SU-DHL-6 (cell line): ENCODE measurements around the gene MYH6.

Experiments
- H2AFZ ChIP-seq: fragments of 200-600 bp; sonication (generic); 2 replicates; pipeline ENCODE4 v1.6.1; 2014; ENCODE audit warnings: low read depth, mild to moderate bottlenecking, moderate library complexity, mixed read lengths, antibody characterized with exemption, low read length; ENCODE audit not compliant: severe bottlenecking
- H3F3A ChIP-seq: fragments of 200-600 bp; shearing (Covaris generic); 2 replicates; pipeline ENCODE4 v1.6.0; 2016; ENCODE audit warnings: antibody characterized with exemption, mild to moderate bottlenecking; ENCODE audit not compliant: insufficient read depth
- H3K27ac ChIP-seq: fragments of 200-600 bp; sonication (generic); 2 replicates; pipeline ENCODE4 v1.5.1; 2016; ENCODE audit warnings: low read depth, mild to moderate bottlenecking, low read length, moderate library complexity, mixed read lengths
- H3K27me3 ChIP-seq: fragments of 200-600 bp; sonication (generic), shearing (Covaris generic); 2 replicates; pipeline ENCODE4 v1.6.0; 2014; ENCODE audit warnings: mild to moderate bottlenecking, low read length
- H3K36me3 ChIP-seq: fragments of 200-600 bp; sonication (generic); 2 replicates; pipeline ENCODE4 v1.6.1; 2014; ENCODE audit warnings: mild to moderate bottlenecking, low read length, mixed read lengths
- H3K4me2 ChIP-seq: fragments of 300-600, 200-600 bp; shearing (Covaris generic), sonication (generic); 2 replicates; pipeline ENCODE4 v1.6.0; 2014; ENCODE audit warnings: low read length, low read depth, mild to moderate bottlenecking; ENCODE audit not compliant: poor library complexity, severe bottlenecking
- H3K4me3 ChIP-seq: fragments of 200-600 bp; sonication (generic); 2 replicates; pipeline ENCODE4 v1.5.1; 2014; ENCODE audit warnings: antibody characterized with exemption, low read length, mild to moderate bottlenecking, mixed read lengths; ENCODE audit not compliant: insufficient read depth, poor library complexity, severe bottlenecking
- H3K79me2 ChIP-seq: fragments of 200-600 bp; sonication (generic); 2 replicates; pipeline ENCODE4 v1.6.1; 2014; ENCODE audit warnings: mild to moderate bottlenecking, low read length, moderate library complexity; ENCODE audit not compliant: insufficient read depth
- H3K9ac ChIP-seq: fragments of 200-600 bp; sonication (generic); 2 replicates; pipeline ENCODE4 v1.7.0; 2014; ENCODE audit warnings: mild to moderate bottlenecking, low read length
- H3K9me2 ChIP-seq: fragments of 200-600 bp; sonication (generic); replicated peaks from 2 replicates; pipeline ENCODE4 v1.6.1; 2014; ENCODE audit warnings: low read length; ENCODE audit not compliant: insufficient read depth
- H3K9me3 ChIP-seq: fragments of 200-600 bp; sonication (generic); 2 replicates; pipeline ENCODE4 v1.6.1; 2014; ENCODE audit warnings: low read length, mixed read lengths; ENCODE audit not compliant: insufficient read depth
- H4K20me1 ChIP-seq: fragments of 200-600 bp; sonication (generic); 2 replicates; pipeline ENCODE4 v1.6.1; 2014; ENCODE audit warnings: low read depth, mild to moderate bottlenecking, antibody characterized with exemption, low read length, moderate library complexity, mixed read lengths
- CTCF ChIP-seq: fragments of 200-600 bp; sonication (generic); IDR thresholded peaks from one replicate; pipeline ENCODE4 v1.5.1; 2017; ENCODE audit warnings: antibody characterized with exemption, mild to moderate bottlenecking, low read length, moderate library complexity; ENCODE audit not compliant: insufficient read depth, poor library complexity, severe bottlenecking
- EZH2phosphoT487 ChIP-seq: fragments of 200-600 bp; sonication (generic), shearing (Covaris generic); conservative IDR thresholded peaks from 2 replicates; pipeline ENCODE4 v1.6.1; 2018; ENCODE audit warnings: mild to moderate bottlenecking, antibody characterized with exemption, low read length, moderate library complexity, mixed read lengths

MYH6 gene

GRCh38 chr14:23437133-23438100 lies 29.3 kb upstream of the MYH6 start:
- Histone ChIP-seq H3K9me3 (no peaks in the 10 kb centered on the region), H3K27me3 (no peaks in the 10 kb centered on the region), H3K4me3 (no peak overlapping the region), H3K36me3 (no peaks in the 10 kb centered on the region), H3K9me2 (no peaks in the 10 kb centered on the region), H2AFZ (no peak overlapping the region), H3K4me2 (no peak overlapping the region), H3K9ac (no peak overlapping the region), H3F3A (no peaks in the 10 kb centered on the region), H4K20me1 (no peaks in the 10 kb centered on the region), H3K27ac (no peak overlapping the region), H3K79me2 (no peaks in the 10 kb centered on the region)
- TF ChIP-seq EZH2phosphoT487 = no peak
- no peak for TF ChIP-seq CTCF

- no peaks in the 10 kb centered on the region for H3K27me3 ChIP-seq
These were observed 28.5 kb upstream of the MYH6 start for GRCh38 chr14:23436327-23437132.

More at GRCh38 chr14:23436327-23437132, 28.5 kb upstream of the MYH6 start:
- no peaks in the 10 kb centered on the region for H3K79me2 ChIP-seq
- no peaks in the 10 kb centered on the region for H3K36me3 ChIP-seq
- no peaks in the 10 kb centered on the region for H3K9me2 ChIP-seq
- no peak overlapping the region for H3K4me3 ChIP-seq
- no peak overlapping the region for H3K9ac ChIP-seq
- H3K9me3 ChIP-seq = no peaks in the 10 kb centered on the region
- H4K20me1 ChIP-seq = no peaks in the 10 kb centered on the region
- H3K27ac ChIP-seq = no peak overlapping the region
- H3F3A ChIP-seq = no peaks in the 10 kb centered on the region
- TF ChIP-seq CTCF (no peak), EZH2phosphoT487 (no peak)
- H2AFZ ChIP-seq = no peak overlapping the region
- H3K4me2 ChIP-seq = no peak overlapping the region
